HepG2 (cell line): ENCODE measurements around the gene PPA1. TPM values are rescaled to one million over a fixed set of nuclear protein-coding genes. Genes with fewer than 3 reads are reported as not detected.

ENCODE experiments used
- ATAC-seq: fragments of 200-7000 bp; cut with Tn5 transposase; 3 replicates; pipeline ENCODE4 v1.9.1; 2020; ENCODE audit warnings: mild to moderate bottlenecking, moderate library complexity
- BruUV-seq: library from RNA; stranded (reverse); fragments of 400-500 nt; replicated peaks from 2 replicates; lab custom pipeline; 2021; lab: Mats Ljungman, UMichigan
- CTCF ChIA-PET: fragments of 300-600 bp; formaldehyde crosslinking; extraction: SDS; loops from one replicate; lab custom pipeline; 2021; ENCODE audit warnings: low total read pairs, inconsistent platforms, low intra/inter-chr PET ratio; lab: Yijun Ruan, JAX
- POLR2A ChIA-PET: fragments of 350-600 bp; sonication (Branson Sonifier 250); formaldehyde crosslinking; loops from one replicate; lab custom pipeline; 2020; ENCODE audit warnings: antibody characterized with exemption, inconsistent platforms; lab: Yijun Ruan, JAX
- DNase-seq: peaks from one replicate; pipeline ENCODE4 v3.0.0-alpha.2; 2015; ENCODE audit warnings: low spot score
- FAIRE-seq: peaks from 3 replicates; lab custom pipeline; 2011; peaks lifted over from hg19 to GRCh38; lab: Jason Lieb, UNC
- H2AFZ ChIP-seq: one replicate; pipeline ENCODE4 v1.6.1; 2011; ENCODE audit warnings: low read length, inconsistent platforms
- H3K27ac ChIP-seq: fragments of 300-600 bp; 3 replicates; pipeline ENCODE4 v1.8.0; 2011; ENCODE audit warnings: mixed run types, mild to moderate bottlenecking, mixed read lengths, low read length, inconsistent platforms; ENCODE audit not compliant: insufficient read depth; ENCODE audit errors: extremely low read length
- H3K27me3 ChIP-seq, 2 experiments: fragments of 200-600 bp in 1 of 2; 2 replicates in 1 of 2; 3 replicates in 1 of 2; pipeline versions ENCODE4 v1.6.0 to v1.8.0; 2011; ENCODE audit warnings: low read length in 2 of 2, mild to moderate bottlenecking in 2 of 2, moderate library complexity in 2 of 2, inconsistent platforms in 1 of 2; ENCODE audit not compliant: insufficient read depth in 2 of 2, control insufficient read depth in 1 of 2
- H3K36me3 ChIP-seq, 2 experiments: fragments of 200-600 bp in 1 of 2; replicated peaks in 1 of 2; 2 replicates in 1 of 2; 3 replicates in 1 of 2; pipeline versions ENCODE4 v1.5.1 to v1.8.0; 2011; ENCODE audit warnings: low read length in 2 of 2, inconsistent platforms in 1 of 2; ENCODE audit not compliant: insufficient read depth in 2 of 2, control insufficient read depth in 1 of 2
- H3K4me1 ChIP-seq: 2 replicates; pipeline ENCODE4 v1.5.1; 2012; ENCODE audit warnings: low read length, inconsistent platforms; ENCODE audit not compliant: insufficient read depth
- H3K4me2 ChIP-seq: 2 replicates; pipeline ENCODE4 v1.6.0; 2011; ENCODE audit warnings: low read depth, low read length, inconsistent platforms
- H3K4me3 ChIP-seq, 3 experiments: fragments of 200-600 bp in 1 of 3; sonication (generic), shearing (Covaris generic) in 1 of 3; replicated peaks in 1 of 3; 2 replicates each; pipeline ENCODE4 v1.5.1; 2011 to 2016; ENCODE audit warnings: low read length in 3 of 3, inconsistent platforms in 2 of 3, low read depth in 2 of 3, mild to moderate bottlenecking in 2 of 3, control low read depth in 1 of 3, mixed read lengths in 1 of 3; ENCODE audit not compliant: insufficient read depth in 1 of 3
- H3K79me2 ChIP-seq: one replicate; pipeline ENCODE4 v1.6.1; 2011; ENCODE audit warnings: low read length, inconsistent platforms; ENCODE audit not compliant: insufficient read depth
- H3K9ac ChIP-seq: 2 replicates; pipeline ENCODE4 v1.6.0; 2011; ENCODE audit warnings: mild to moderate bottlenecking, low read depth, low read length, inconsistent platforms; ENCODE audit not compliant: insufficient read depth
- H3K9me3 ChIP-seq: 2 replicates; pipeline ENCODE4 v1.5.1; 2012; ENCODE audit warnings: mild to moderate bottlenecking, low read length
- H4K20me1 ChIP-seq: 2 replicates; pipeline ENCODE4 v1.6.0; 2011; ENCODE audit warnings: inconsistent platforms, mild to moderate bottlenecking, low read length, moderate library complexity; ENCODE audit not compliant: insufficient read depth
- BRD4 ChIP-seq: sonication (generic); formaldehyde crosslinking; IDR thresholded peaks from 2 replicates; pipeline ENCODE4 v1.4.0; 2020; ENCODE audit warnings: missing genetic modification reagents
- CCDC6 ChIP-seq: sonication (generic); formaldehyde crosslinking; IDR thresholded peaks from 2 replicates; pipeline ENCODE4 v1.8.1; 2022; ENCODE audit warnings: mild to moderate bottlenecking, missing genetic modification reagents, moderate library complexity
- KDM5A ChIP-seq: fragments of 200-600 bp; sonication (generic); IDR thresholded peaks from 2 replicates; pipeline ENCODE4 v1.7.0; 2018; ENCODE audit warnings: antibody characterized with exemption, mild to moderate bottlenecking, low read length, borderline replicate concordance
- PLRG1 ChIP-seq: fragments of 450-650 bp; conservative IDR thresholded peaks from 2 replicates; pipeline ENCODE4 v1.6.1; 2016
- PRMT3 ChIP-seq: sonication (generic); formaldehyde crosslinking; IDR thresholded peaks from 2 replicates; pipeline ENCODE4 v1.8.1; 2022; ENCODE audit warnings: low read depth, mild to moderate bottlenecking, moderate library complexity, missing genetic modification reagents, borderline replicate concordance
- SCMH1 ChIP-seq: sonication (generic); formaldehyde crosslinking; IDR thresholded peaks from 2 replicates; pipeline ENCODE4 v1.9.0; 2021; ENCODE audit warnings: missing genetic modification reagents, mild to moderate bottlenecking, borderline replicate concordance
- SIN3B ChIP-seq: fragments of 150-350 bp; IDR thresholded peaks from 2 replicates; pipeline ENCODE4 v1.6.1; 2014; ENCODE audit warnings: low read length
- SP2 ChIP-seq: sonication (generic); formaldehyde crosslinking; IDR thresholded peaks from 2 replicates; pipeline ENCODE4 v1.5.1; 2020; ENCODE audit warnings: mild to moderate bottlenecking, missing genetic modification reagents
- ZFP36L1 ChIP-seq: sonication (generic); formaldehyde crosslinking; IDR thresholded peaks from 2 replicates; pipeline ENCODE4 v1.8.0; 2022; ENCODE audit warnings: mild to moderate bottlenecking, missing genetic modification reagents, moderate library complexity
- ZFX ChIP-seq: sonication (generic); formaldehyde crosslinking; IDR thresholded peaks from 2 replicates; pipeline ENCODE4 v1.4.0; 2020; ENCODE audit warnings: mild to moderate bottlenecking, low read depth, missing genetic modification reagents, moderate library complexity
- ZKSCAN1 ChIP-seq: fragments of 150-350 bp; IDR thresholded peaks from 2 replicates; pipeline ENCODE4 v1.6.1; 2014; ENCODE audit warnings: low read length
- ZNF12 ChIP-seq: sonication (generic); formaldehyde crosslinking; IDR thresholded peaks from 2 replicates; pipeline ENCODE4 v1.5.0; 2020; ENCODE audit warnings: missing genetic modification reagents
- ZNF460 ChIP-seq: sonication (generic); formaldehyde crosslinking; IDR thresholded peaks from 2 replicates; pipeline ENCODE4 v1.5.1; 2020; ENCODE audit warnings: missing genetic modification reagents, mild to moderate bottlenecking, borderline replicate concordance
- ZNF678 ChIP-seq: sonication (generic); formaldehyde crosslinking; IDR thresholded peaks from 2 replicates; pipeline ENCODE4 v1.4.0; 2020; ENCODE audit warnings: mild to moderate bottlenecking, missing genetic modification reagents
- ZNF749 ChIP-seq: sonication (generic); formaldehyde crosslinking; IDR thresholded peaks from 2 replicates; pipeline ENCODE4 v1.8.0; 2022; ENCODE audit warnings: mild to moderate bottlenecking, missing genetic modification reagents, moderate library complexity, borderline replicate concordance
- WGBS: methylation state at CpG from one replicate; pipeline ENCODE4 v1.1.6; 2017; ENCODE audit warnings: low lambda C conversion rate; 5-methylcytosine and 5-hydroxymethylcytosine counted together
- in situ Hi-C: cut with HindIII; loops from 2 replicates; pipeline ENCODE4 v1.10.0; 2017; ENCODE audit warnings: low pct_unique_long_range_greater_than_20kb; ENCODE audit not compliant: extremely low pct_ligation_motif_present
- intact Hi-C: fragments of 100-400 bp; cut with micrococcal nuclease; formaldehyde crosslinking; loops from one replicate; pipeline ENCODE4 v1.10.0; 2022; ENCODE audit not compliant: unreplicated experiment
- polyA plus RNA-seq, 8 experiments: library from polyadenylated mRNA; depleted of rRNA in 3 of 8; stranded (reverse) in 7 of 8; unstranded in 1 of 8; fragments of >200 nt; fragmentation: Illumina TruSeq in 4 of 8; extraction: Trizol in 4 of 8; gene quantifications; 2 replicates each; pipeline versions ENCODE4 v1.2.1 to v1.2.3, GENCODE V29; 2011 to 2016; ENCODE audit warnings: low read depth in 4 of 8, missing spikeins in 1 of 8, mixed read lengths in 1 of 8; ENCODE audit not compliant: insufficient read depth in 1 of 8
- total RNA-seq, 5 experiments: library from RNA; depleted of rRNA; stranded (reverse); fragments of >200 nt; fragmentation: Illumina TruSeq; extraction: Trizol; gene quantifications; 2 replicates each; pipeline ENCODE4 v1.2.3, GENCODE V29; 2016; ENCODE audit warnings: low read depth in 1 of 5
- TF ChIP-seq, protein P1 (sequence below): sonication (generic); formaldehyde crosslinking; IDR thresholded peaks from 2 replicates; pipeline ENCODE4 v1.5.1; 2020; ENCODE audit warnings: mild to moderate bottlenecking, missing genetic modification reagents
- TF ChIP-seq, protein P2 (sequence below): IDR thresholded peaks from 2 replicates; pipeline ENCODE4 v1.6.1; 2016; ENCODE audit warnings: low read depth
- TF ChIP-seq, protein P3 (sequence below): sonication (generic); formaldehyde crosslinking; IDR thresholded peaks from 2 replicates; pipeline ENCODE4 v1.8.0; 2022; ENCODE audit warnings: missing genetic modification reagents, low read depth, mild to moderate bottlenecking, borderline replicate concordance
- TF ChIP-seq, protein P4 (sequence below): sonication (generic); formaldehyde crosslinking; IDR thresholded peaks from 2 replicates; pipeline ENCODE4 v1.5.0; 2020; ENCODE audit warnings: mild to moderate bottlenecking, low read depth, missing genetic modification reagents, borderline replicate concordance

The PPA1 gene
- total and polyA plus RNA-seq, 2 of the 13 experiments (the other 11 are each of a cell fraction or from before 2014, with no cell fraction given) = 136 to 250 TPM

DNA sequence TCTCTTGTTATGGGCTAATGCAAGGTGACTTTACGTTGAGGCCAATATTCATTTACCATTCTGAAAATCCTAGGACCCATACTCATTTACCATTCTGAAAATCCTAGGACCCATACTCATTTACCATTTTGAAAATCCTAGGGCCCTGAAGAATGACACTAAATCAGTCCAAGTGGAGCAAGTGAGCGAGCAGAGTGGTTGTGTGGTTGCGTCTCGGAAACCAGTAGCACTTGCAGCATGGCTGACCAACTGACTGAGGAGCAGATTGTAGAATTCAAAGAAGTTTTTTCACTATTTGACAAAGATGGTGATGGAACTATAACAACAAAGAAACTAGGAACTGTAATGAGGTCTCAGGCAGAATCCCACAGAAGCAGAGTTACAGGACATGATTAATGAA is 69.8 kb downstream of the PPA1 start:
- peaks cover 5 to 66% of the 10 kb centered on the region in 2 experiments for H3K36me3 ChIP-seq

DNA sequence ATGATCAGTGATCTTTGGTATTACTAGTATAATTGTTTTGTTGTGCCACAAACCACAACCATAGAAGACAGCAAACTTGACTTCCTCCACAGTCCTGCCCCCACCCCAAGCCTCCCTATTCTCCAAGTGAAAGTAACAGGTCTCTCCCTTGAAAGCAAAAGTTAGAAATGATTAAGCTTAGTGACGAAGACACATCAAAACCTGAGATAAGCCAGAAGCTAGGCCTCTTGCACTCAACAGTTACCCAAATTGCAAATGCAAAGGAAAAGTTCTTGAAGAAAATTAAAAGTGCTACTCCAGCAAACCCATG is 70.4 kb downstream of the PPA1 start:
- Histone ChIP-seq H3K4me3 (no peak overlapping the region), H3K36me3 (peaks cover 11 to 68% of the 10 kb centered on the region in 2 experiments), H3K4me1 (peaks cover 72% of the 10 kb centered on the region), H2AFZ (no peak overlapping the region), H3K27ac (no peak overlapping the region), H3K4me2 (no peak overlapping the region; the same call in 1 of the 2 replicates), H3K9ac (no peak overlapping the region), H3K27me3 (no peaks in the 10 kb centered on the region), H3K79me2 (peaks cover 88% of the 10 kb centered on the region), H3K9me3 (no peaks in the 10 kb centered on the region), H4K20me1 (peaks cover 66% of the 10 kb centered on the region)
- ATAC-seq (no peak), FAIRE-seq (no peak), DNase-seq (no peak)
- CTCF ChIA-PET = no interaction called here
- intact Hi-C loops (no loop called here), in situ Hi-C loops (no loop called here)
- WGBS = 93% methylated on average over 1 of the region's 1 CpG
- POLR2A ChIA-PET = interaction anchor here (1.3 kb wide), 1 partner anchor 12 kb away, joined by 4 read pairs; no protein-coding TSS in a partner anchor
- no TSS peak for BruUV-seq
- TF ChIP-seq ZNF678 (CRISPR knock-in tag) (no peak), ZFP36L1 (CRISPR knock-in tag) (no peak), PRMT3 (CRISPR knock-in tag) (no peak), SP2 (CRISPR knock-in tag) (no peak), CCDC6 (CRISPR knock-in tag) (no peak), PLRG1 (no peak), ZKSCAN1 (no peak), KDM5A (no peak)
- TF ChIP-seq, protein P1, sequence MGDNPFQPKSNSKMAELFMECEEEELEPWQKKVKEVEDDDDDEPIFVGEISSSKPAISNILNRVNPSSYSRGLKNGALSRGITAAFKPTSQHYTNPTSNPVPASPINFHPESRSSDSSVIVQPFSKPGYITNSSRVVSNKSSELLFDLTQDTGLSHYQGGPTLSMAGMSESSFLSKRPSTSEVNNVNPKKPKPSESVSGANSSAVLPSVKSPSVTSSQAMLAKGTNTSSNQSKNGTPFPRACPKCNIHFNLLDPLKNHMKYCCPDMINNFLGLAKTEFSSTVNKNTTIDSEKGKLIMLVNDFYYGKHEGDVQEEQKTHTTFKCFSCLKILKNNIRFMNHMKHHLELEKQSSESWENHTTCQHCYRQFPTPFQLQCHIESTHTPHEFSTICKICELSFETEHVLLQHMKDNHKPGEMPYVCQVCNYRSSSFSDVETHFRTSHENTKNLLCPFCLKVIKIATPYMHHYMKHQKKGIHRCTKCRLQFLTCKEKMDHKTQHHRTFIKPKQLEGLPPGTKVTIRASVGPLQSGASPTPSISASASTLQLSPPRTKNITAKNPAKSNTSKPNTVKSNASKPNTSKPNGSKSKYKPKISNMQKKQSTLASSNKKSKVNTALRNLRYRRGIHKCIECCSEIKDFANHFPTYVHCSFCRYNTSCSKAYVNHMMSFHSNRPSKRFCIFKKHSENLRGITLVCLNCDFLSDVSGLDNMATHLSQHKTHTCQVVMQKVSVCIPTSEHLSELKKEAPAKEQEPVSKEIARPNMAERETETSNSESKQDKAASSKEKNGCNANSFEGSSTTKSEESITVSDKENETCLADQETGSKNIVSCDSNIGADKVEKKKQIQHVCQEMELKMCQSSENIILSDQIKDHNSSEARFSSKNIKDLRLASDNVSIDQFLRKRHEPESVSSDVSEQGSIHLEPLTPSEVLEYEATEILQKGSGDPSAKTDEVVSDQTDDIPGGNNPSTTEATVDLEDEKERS (CRISPR knock-in tag) = no peak
- TF ChIP-seq, protein P2, sequence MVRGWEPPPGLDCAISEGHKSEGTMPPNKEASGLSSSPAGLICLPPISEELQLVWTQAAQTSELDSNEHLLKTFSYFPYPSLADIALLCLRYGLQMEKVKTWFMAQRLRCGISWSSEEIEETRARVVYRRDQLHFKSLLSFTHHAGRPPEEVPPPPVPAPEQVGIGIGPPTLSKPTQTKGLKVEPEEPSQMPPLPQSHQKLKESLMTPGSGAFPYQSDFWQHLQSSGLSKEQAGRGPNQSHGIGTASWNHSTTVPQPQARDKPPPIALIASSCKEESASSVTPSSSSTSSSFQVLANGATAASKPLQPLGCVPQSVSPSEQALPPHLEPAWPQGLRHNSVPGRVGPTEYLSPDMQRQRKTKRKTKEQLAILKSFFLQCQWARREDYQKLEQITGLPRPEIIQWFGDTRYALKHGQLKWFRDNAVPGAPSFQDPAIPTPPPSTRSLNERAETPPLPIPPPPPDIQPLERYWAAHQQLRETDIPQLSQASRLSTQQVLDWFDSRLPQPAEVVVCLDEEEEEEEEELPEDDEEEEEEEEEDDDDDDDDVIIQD (CRISPR knock-in tag) = no peak
- TF ChIP-seq, protein P3, sequence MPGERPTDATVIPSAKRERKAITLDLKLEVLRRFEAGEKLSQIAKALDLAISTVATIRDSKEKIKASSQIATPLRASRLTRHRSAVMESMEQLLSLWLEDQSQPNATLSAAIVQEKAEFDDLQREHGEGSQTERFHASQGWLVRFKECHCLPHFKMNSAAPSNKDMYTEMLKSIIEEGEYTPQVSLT (CRISPR knock-in tag) = no peak

More for the DNA sequence above, 69.8 kb downstream of the PPA1 start:
- Histone ChIP-seq H4K20me1 (peaks cover 72% of the 10 kb centered on the region), H3K4me2 (no peak overlapping the region), H3K4me1 (peaks cover 78% of the 10 kb centered on the region), H3K9ac (no peak overlapping the region), H3K27ac (no peak overlapping the region), H3K9me3 (no peaks in the 10 kb centered on the region), H3K4me3 (no peak overlapping the region), H2AFZ (no peak overlapping the region), H3K79me2 (peaks cover 89% of the 10 kb centered on the region), H3K27me3 (no peaks in the 10 kb centered on the region)
- 95% methylated on average over 4 of the region's 4 CpGs for WGBS
- in situ Hi-C loops (no loop called here), intact Hi-C loops (no loop called here)
- FAIRE-seq = no peak
- ChIA-PET POLR2A (interaction anchor here (1.3 kb wide), 1 partner anchor 11 kb away, joined by 4 read pairs; no protein-coding TSS in a partner anchor), CTCF (no interaction called here)
- BruUV-seq = no TSS peak
- no peak for DNase-seq
- TF ChIP-seq, protein P4, sequence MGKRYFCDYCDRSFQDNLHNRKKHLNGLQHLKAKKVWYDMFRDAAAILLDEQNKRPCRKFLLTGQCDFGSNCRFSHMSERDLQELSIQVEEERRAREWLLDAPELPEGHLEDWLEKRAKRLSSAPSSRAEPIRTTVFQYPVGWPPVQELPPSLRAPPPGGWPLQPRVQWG (CRISPR knock-in tag) = no peak
- no peak for TF ChIP-seq BRD4 (CRISPR knock-in tag)
- no peak for TF ChIP-seq SIN3B
- TF ChIP-seq ZNF12 (CRISPR knock-in tag) = no peak
- no peak for TF ChIP-seq ZNF749 (CRISPR knock-in tag)
- no peak for TF ChIP-seq ZFX (CRISPR knock-in tag)
- no peak for TF ChIP-seq ZNF460 (CRISPR knock-in tag)
- TF ChIP-seq SCMH1 = no peak
- ATAC-seq = no peak
